ENCODE data around the gene AGPS. TPM values are rescaled to one million over a fixed set of nuclear protein-coding genes. Genes with fewer than 3 reads are reported as not detected.

AGPS gene
- total RNA-seq, 2 donors from 2014 or later: 64.8 to 102 TPM

- Histone ChIP-seq H3K4me1 (no peaks in the 10 kb centered on the region), H3K4me3 (no peak overlapping the region), H3K9ac (ENCODE audit: low read depth in 2 of 2, low read length in 2 of 2) (no peak overlapping the region), H3K36me3 (no peaks in the 10 kb centered on the region), H3K27me3 (no peaks in the 10 kb centered on the region), H3K9me3 (no peaks in the 10 kb centered on the region), H3K27ac (no peak overlapping the region)
- TF ChIP-seq CTCF (IDR thresholded peaks at IDR 0.05): no peak
- intact Hi-C loops (cut with DNase I): no loop called here
- DNase-seq: no peak
Measured at GRCh38 chr2:177379354-177379753, 13.2 kb upstream of the AGPS start.

- Histone ChIP-seq H3K4me1 (no peaks in the 10 kb centered on the region), H3K9ac (ENCODE audit: low read depth in 2 of 2, low read length in 2 of 2) (no peak overlapping the region), H3K9me3 (no peaks in the 10 kb centered on the region), H3K27me3 (no peaks in the 10 kb centered on the region), H3K27ac (no peak overlapping the region), H3K36me3 (no peaks in the 10 kb centered on the region), H3K4me3 (no peak overlapping the region)
- intact Hi-C loops (cut with DNase I): no loop called here
- no peak for TF ChIP-seq CTCF (IDR thresholded peaks at IDR 0.05)
- DNase-seq: no peak
Measured at GRCh38 chr2:177380181-177380580, 12.4 kb upstream of the AGPS start.

- H3K9ac ChIP-seq (ENCODE audit: low read depth in 2 of 2, low read length in 2 of 2): no peak overlapping the region
- H3K36me3 ChIP-seq: no peaks in the 10 kb centered on the region
- intact Hi-C loops (cut with DNase I): no loop called here
- no peak for DNase-seq
- H3K9me3 ChIP-seq: no peaks in the 10 kb centered on the region
- TF ChIP-seq CTCF (IDR thresholded peaks at IDR 0.05): no peak
- H3K27me3 ChIP-seq: no peaks in the 10 kb centered on the region
- no peak overlapping the region for H3K4me3 ChIP-seq
- no peak overlapping the region for H3K27ac ChIP-seq
- H3K4me1 ChIP-seq: no peaks in the 10 kb centered on the region
Measured at GRCh38 chr2:177383935-177384334, 8.6 kb upstream of the AGPS start.

GRCh38 chr2:177385151-177385550 lies 7.4 kb upstream of the AGPS start:
- Histone ChIP-seq H3K4me1 (no peaks in the 10 kb centered on the region), H3K9ac (ENCODE audit: low read depth in 2 of 2, low read length in 2 of 2) (no peak overlapping the region), H3K27ac (no peak overlapping the region), H3K9me3 (no peaks in the 10 kb centered on the region), H3K36me3 (no peaks in the 10 kb centered on the region), H3K27me3 (no peaks in the 10 kb centered on the region), H3K4me3 (no peak overlapping the region)
- intact Hi-C loops (cut with DNase I): no loop called here
- no peak for TF ChIP-seq CTCF (IDR thresholded peaks at IDR 0.05)
- no peak for DNase-seq

GRCh38 chr2:177391822-177392372 lies 676 bp upstream of the AGPS start:
- Histone ChIP-seq H3K4me1 (no peaks in the 10 kb centered on the region), H3K9ac (ENCODE audit: low read depth in 2 of 2, low read length in 2 of 2) (peak overlapping the region; percentile 93 to 99), H3K27ac (peak overlapping the region; percentile 78), H3K36me3 (no peaks in the 10 kb centered on the region), H3K4me3 (peak overlapping the region; percentile 86), H3K27me3 (no peaks in the 10 kb centered on the region), H3K9me3 (no peaks in the 10 kb centered on the region)
- no peak for TF ChIP-seq CTCF (IDR thresholded peaks at IDR 0.05)
- intact Hi-C loops (cut with DNase I): no loop called here
- DNase-seq: no peak

Data from colonic mucosa (tissue), 4 donors.